ENCODE measurements around the gene ZNF683. TPM values are rescaled to one million over a fixed set of nuclear protein-coding genes. Genes with fewer than 3 reads are reported as not detected.

ZNF683 gene
- polyA plus RNA-seq, 1 donor (not counting 4 experiments of a cell fraction or from before 2014, with no cell fraction given) = not detected

GRCh38 chr1:26328597-26328996 is 44.0 kb downstream of the ZNF683 start:
- dilution Hi-C loops (cut with MboI; ENCODE audit: extremely low pct_ligation_motif_present, low sequenced_read_pairs) = no loop called here
- FAIRE-seq = no peak
- H3K27ac ChIP-seq (ENCODE audit: control insufficient read depth, insufficient read depth, low read length) = no peak overlapping the region
- H3K79me2 ChIP-seq (ENCODE audit: control insufficient read depth, insufficient read depth, low read length) = no peaks in the 10 kb centered on the region
- no peaks in the 10 kb centered on the region for H4K20me1 ChIP-seq (ENCODE audit: control insufficient read depth, extremely low read depth, insufficient read depth, low read length)
- no peak overlapping the region for H2AFZ ChIP-seq (ENCODE audit: control insufficient read depth, low read length)
- no peaks in the 10 kb centered on the region for H3K9me1 ChIP-seq (ENCODE audit: control insufficient read depth, extremely low read depth, insufficient read depth, low read length)
- H3K4me1 ChIP-seq (ENCODE audit: control insufficient read depth, extremely low read depth, insufficient read depth, low read length) = peaks cover 17% of the 10 kb centered on the region
- DNase-seq (ENCODE audit: low read depth, low spot score) = no peak
- no peak overlapping the region for H3K4me2 ChIP-seq (ENCODE audit: control insufficient read depth, extremely low read depth, insufficient read depth, low read depth, low read length)
- peaks cover 0 to 18% of the 10 kb centered on the region in 2 experiments for H3K36me3 ChIP-seq (ENCODE audit: control insufficient read depth in 2 of 2, extremely low read depth in 1 of 2, insufficient read depth in 2 of 2, low read length in 2 of 2)
- no peak for TF ChIP-seq EZH2 (IDR thresholded peaks at IDR 0.05; ENCODE audit: low read length)
- H3K27me3 ChIP-seq (ENCODE audit: control insufficient read depth, extremely low read depth, insufficient read depth, low read length) = no peaks in the 10 kb centered on the region
- no peak overlapping the region for H3K4me3 ChIP-seq (ENCODE audit: control insufficient read depth in 2 of 3, extremely low read depth in 1 of 3, insufficient read depth in 2 of 3, low read depth in 1 of 3, low read length in 3 of 3)
- no peak overlapping the region for H3K9ac ChIP-seq (ENCODE audit: control insufficient read depth, extremely low read depth, insufficient read depth, low read length)
- no peaks in the 10 kb centered on the region for H3K9me3 ChIP-seq (ENCODE audit: control insufficient read depth, low read depth, low read length)

GRCh38 chr1:26327956-26328362 is 44.6 kb downstream of the ZNF683 start:
- Histone ChIP-seq H3K9me3 (ENCODE audit: control insufficient read depth, low read depth, low read length) (no peaks in the 10 kb centered on the region), H3K36me3 (ENCODE audit: control insufficient read depth in 2 of 2, extremely low read depth in 1 of 2, insufficient read depth in 2 of 2, low read length in 2 of 2) (peaks cover 0 to 18% of the 10 kb centered on the region in 2 experiments), H3K4me1 (ENCODE audit: control insufficient read depth, extremely low read depth, insufficient read depth, low read length) (peaks cover 17% of the 10 kb centered on the region), H3K9me1 (ENCODE audit: control insufficient read depth, extremely low read depth, insufficient read depth, low read length) (no peaks in the 10 kb centered on the region), H3K4me3 (ENCODE audit: control insufficient read depth in 2 of 3, extremely low read depth in 1 of 3, insufficient read depth in 2 of 3, low read depth in 1 of 3, low read length in 3 of 3) (no peak overlapping the region), H3K9ac (ENCODE audit: control insufficient read depth, extremely low read depth, insufficient read depth, low read length) (no peak overlapping the region), H3K79me2 (ENCODE audit: control insufficient read depth, insufficient read depth, low read length) (no peaks in the 10 kb centered on the region), H3K27me3 (ENCODE audit: control insufficient read depth, extremely low read depth, insufficient read depth, low read length) (no peaks in the 10 kb centered on the region), H4K20me1 (ENCODE audit: control insufficient read depth, extremely low read depth, insufficient read depth, low read length) (no peaks in the 10 kb centered on the region), H3K4me2 (ENCODE audit: control insufficient read depth, extremely low read depth, insufficient read depth, low read depth, low read length) (no peak overlapping the region), H3K27ac (ENCODE audit: control insufficient read depth, insufficient read depth, low read length) (no peak overlapping the region), H2AFZ (ENCODE audit: control insufficient read depth, low read length) (no peak overlapping the region)
- FAIRE-seq = no peak
- no peak for DNase-seq (ENCODE audit: low read depth, low spot score)
- dilution Hi-C loops (cut with MboI; ENCODE audit: extremely low pct_ligation_motif_present, low sequenced_read_pairs) = no loop called here
- no peak for TF ChIP-seq CTCF (optimal IDR thresholded peaks at IDR 0.05 in 1 of 3, IDR thresholded peaks at IDR 0.05 in 1 of 3, conservative IDR thresholded peaks at IDR 0.05 in 1 of 3; ENCODE audit: extremely low read depth in 1 of 3, insufficient read depth in 2 of 3, low read length in 3 of 3)
- TF ChIP-seq EZH2 (IDR thresholded peaks at IDR 0.05; ENCODE audit: low read length) = no peak

- Histone ChIP-seq H4K20me1 (ENCODE audit: control insufficient read depth, extremely low read depth, insufficient read depth, low read length) (no peaks in the 10 kb centered on the region), H3K9me3 (ENCODE audit: control insufficient read depth, low read depth, low read length) (no peaks in the 10 kb centered on the region), H2AFZ (ENCODE audit: control insufficient read depth, low read length) (no peak overlapping the region), H3K4me3 (ENCODE audit: control insufficient read depth in 2 of 3, extremely low read depth in 1 of 3, insufficient read depth in 2 of 3, low read depth in 1 of 3, low read length in 3 of 3) (no peak overlapping the region), H3K4me1 (ENCODE audit: control insufficient read depth, extremely low read depth, insufficient read depth, low read length) (peaks cover 11% of the 10 kb centered on the region), H3K9me1 (ENCODE audit: control insufficient read depth, extremely low read depth, insufficient read depth, low read length) (no peaks in the 10 kb centered on the region), H3K36me3 (ENCODE audit: control insufficient read depth in 2 of 2, extremely low read depth in 1 of 2, insufficient read depth in 2 of 2, low read length in 2 of 2) (peaks cover 0 to 24% of the 10 kb centered on the region in 2 experiments), H3K4me2 (ENCODE audit: control insufficient read depth, extremely low read depth, insufficient read depth, low read depth, low read length) (no peak overlapping the region), H3K9ac (ENCODE audit: control insufficient read depth, extremely low read depth, insufficient read depth, low read length) (no peak overlapping the region), H3K27me3 (ENCODE audit: control insufficient read depth, extremely low read depth, insufficient read depth, low read length) (no peaks in the 10 kb centered on the region), H3K27ac (ENCODE audit: control insufficient read depth, insufficient read depth, low read length) (no peak overlapping the region), H3K79me2 (ENCODE audit: control insufficient read depth, insufficient read depth, low read length) (no peaks in the 10 kb centered on the region)
- TF ChIP-seq CTCF (optimal IDR thresholded peaks at IDR 0.05 in 1 of 3, IDR thresholded peaks at IDR 0.05 in 1 of 3, conservative IDR thresholded peaks at IDR 0.05 in 1 of 3; ENCODE audit: extremely low read depth in 1 of 3, insufficient read depth in 2 of 3, low read length in 3 of 3) = no peak
- no peak for TF ChIP-seq EZH2 (IDR thresholded peaks at IDR 0.05; ENCODE audit: low read length)
- DNase-seq (ENCODE audit: low read depth, low spot score) = no peak
- FAIRE-seq = no peak
- dilution Hi-C loops (cut with MboI; ENCODE audit: extremely low pct_ligation_motif_present, low sequenced_read_pairs) = no loop called here
These were observed 48.0 kb downstream of the ZNF683 start for GRCh38 chr1:26324550-26324949.
